ENCODE measurements around the gene BACH1. TPM values are rescaled to one million over a fixed set of nuclear protein-coding genes. Genes with fewer than 3 reads are reported as not detected.

BACH1 gene
- total RNA-seq, 1 experiment from 2014 or later, result 48.7 TPM

DNA sequence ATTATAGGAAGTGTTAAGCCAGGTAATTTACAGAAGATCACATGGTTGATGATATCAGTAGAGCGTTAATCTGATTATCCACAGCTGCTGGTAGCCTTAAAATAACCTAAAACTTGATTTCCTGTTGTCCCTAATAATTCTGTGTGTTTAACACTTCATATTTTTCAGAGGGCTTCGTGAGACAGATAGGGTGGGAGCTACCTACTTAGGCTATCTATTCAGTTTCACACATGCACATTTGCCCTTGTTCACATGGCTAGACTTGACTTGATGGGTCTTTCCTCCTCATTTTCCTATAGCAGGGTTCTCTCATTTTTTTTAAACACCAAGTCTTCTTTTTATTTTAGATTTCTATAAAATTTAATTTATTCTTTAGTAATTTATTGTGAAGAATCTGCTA is 11.0 kb downstream of the BACH1 start:
- Mint-ChIP-seq H3K4me3 (no peak overlapping the region), H3K27me3 (ENCODE audit: low read depth) (no peaks in the 10 kb centered on the region), H3K27ac (no peak overlapping the region), H3K36me3 (peaks cover 7% of the 10 kb centered on the region; the same call in 1 of the 2 replicates), H3K4me1 (peaks cover 50% of the 10 kb centered on the region), H3K9me3 (0 out of 2 replicates have a peak, but pooled peaks cover 3% of the 10 kb centered on the region)
- ATAC-seq, result no peak
- ChIA-PET POLR2A (no interaction called here), CTCF (interaction anchor here (0.7 kb wide), 1 partner anchor 67 kb away, joined by 3 read pairs; no protein-coding TSS in a partner anchor)
- TF ChIP-seq ZNF138 (CRISPR knock-in tag; conservative IDR thresholded peaks at IDR 0.05) (no peak), NFYB (CRISPR knock-in tag; conservative IDR thresholded peaks at IDR 0.05; ENCODE audit: low read depth) (no peak), KAT7 (CRISPR knock-in tag; IDR thresholded peaks at IDR 0.05; ENCODE audit: borderline replicate concordance) (no peak), ETV6 (CRISPR knock-in tag; IDR thresholded peaks at IDR 0.05) (no peak), GRHL2 (CRISPR knock-in tag; IDR thresholded peaks at IDR 0.05; ENCODE audit: insufficient replicate concordance, severe bottlenecking) (no peak), GABPB1 (CRISPR knock-in tag; IDR thresholded peaks at IDR 0.05) (no peak)
- TF ChIP-seq, protein P1, sequence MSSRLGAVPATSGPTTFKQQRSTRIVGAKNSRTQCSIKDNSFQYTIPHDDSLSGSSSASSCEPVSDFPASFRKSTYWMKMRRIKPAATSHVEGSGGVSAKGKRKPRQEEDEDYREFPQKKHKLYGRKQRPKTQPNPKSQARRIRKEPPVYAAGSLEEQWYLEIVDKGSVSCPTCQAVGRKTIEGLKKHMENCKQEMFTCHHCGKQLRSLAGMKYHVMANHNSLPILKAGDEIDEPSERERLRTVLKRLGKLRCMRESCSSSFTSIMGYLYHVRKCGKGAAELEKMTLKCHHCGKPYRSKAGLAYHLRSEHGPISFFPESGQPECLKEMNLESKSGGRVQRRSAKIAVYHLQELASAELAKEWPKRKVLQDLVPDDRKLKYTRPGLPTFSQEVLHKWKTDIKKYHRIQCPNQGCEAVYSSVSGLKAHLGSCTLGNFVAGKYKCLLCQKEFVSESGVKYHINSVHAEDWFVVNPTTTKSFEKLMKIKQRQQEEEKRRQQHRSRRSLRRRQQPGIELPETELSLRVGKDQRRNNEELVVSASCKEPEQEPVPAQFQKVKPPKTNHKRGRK (CRISPR knock-in tag; IDR thresholded peaks at IDR 0.05; ENCODE audit: borderline replicate concordance), result no peak
- TF ChIP-seq, protein P2, sequence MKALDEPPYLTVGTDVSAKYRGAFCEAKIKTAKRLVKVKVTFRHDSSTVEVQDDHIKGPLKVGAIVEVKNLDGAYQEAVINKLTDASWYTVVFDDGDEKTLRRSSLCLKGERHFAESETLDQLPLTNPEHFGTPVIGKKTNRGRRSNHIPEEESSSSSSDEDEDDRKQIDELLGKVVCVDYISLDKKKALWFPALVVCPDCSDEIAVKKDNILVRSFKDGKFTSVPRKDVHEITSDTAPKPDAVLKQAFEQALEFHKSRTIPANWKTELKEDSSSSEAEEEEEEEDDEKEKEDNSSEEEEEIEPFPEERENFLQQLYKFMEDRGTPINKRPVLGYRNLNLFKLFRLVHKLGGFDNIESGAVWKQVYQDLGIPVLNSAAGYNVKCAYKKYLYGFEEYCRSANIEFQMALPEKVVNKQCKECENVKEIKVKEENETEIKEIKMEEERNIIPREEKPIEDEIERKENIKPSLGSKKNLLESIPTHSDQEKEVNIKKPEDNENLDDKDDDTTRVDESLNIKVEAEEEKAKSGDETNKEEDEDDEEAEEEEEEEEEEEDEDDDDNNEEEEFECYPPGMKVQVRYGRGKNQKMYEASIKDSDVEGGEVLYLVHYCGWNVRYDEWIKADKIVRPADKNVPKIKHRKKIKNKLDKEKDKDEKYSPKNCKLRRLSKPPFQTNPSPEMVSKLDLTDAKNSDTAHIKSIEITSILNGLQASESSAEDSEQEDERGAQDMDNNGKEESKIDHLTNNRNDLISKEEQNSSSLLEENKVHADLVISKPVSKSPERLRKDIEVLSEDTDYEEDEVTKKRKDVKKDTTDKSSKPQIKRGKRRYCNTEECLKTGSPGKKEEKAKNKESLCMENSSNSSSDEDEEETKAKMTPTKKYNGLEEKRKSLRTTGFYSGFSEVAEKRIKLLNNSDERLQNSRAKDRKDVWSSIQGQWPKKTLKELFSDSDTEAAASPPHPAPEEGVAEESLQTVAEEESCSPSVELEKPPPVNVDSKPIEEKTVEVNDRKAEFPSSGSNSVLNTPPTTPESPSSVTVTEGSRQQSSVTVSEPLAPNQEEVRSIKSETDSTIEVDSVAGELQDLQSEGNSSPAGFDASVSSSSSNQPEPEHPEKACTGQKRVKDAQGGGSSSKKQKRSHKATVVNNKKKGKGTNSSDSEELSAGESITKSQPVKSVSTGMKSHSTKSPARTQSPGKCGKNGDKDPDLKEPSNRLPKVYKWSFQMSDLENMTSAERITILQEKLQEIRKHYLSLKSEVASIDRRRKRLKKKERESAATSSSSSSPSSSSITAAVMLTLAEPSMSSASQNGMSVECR (CRISPR knock-in tag; IDR thresholded peaks at IDR 0.05; ENCODE audit: borderline replicate concordance), result no peak
- no peak for DNase-seq (ENCODE audit: low spot score)

DNA sequence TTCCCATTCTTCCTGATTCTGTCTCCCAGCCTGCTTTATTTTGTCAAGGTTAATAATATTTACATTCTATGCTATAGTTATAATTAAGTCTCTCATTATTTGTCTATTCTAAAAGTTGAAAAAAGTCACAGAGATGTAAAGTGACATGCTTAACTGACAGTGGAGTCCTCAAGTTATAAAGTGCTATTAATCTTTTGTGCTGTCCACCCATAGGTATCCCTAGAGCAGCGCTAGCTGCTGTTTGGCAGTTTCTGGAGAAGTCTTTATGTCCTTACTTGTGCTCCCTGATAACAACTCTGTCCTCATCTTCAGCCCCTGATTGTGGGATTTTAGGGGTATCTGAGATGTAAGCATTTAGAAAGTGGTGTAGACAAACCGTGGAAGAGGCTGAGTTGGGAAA is 13.1 kb downstream of the BACH1 start:
- peaks cover 7% of the 10 kb centered on the region; the same call in 1 of the 2 replicates for H3K36me3 Mint-ChIP-seq
- DNase-seq (ENCODE audit: low spot score) (no peak), ATAC-seq (no peak)
- TF ChIP-seq SMAD4 (CRISPR knock-in tag; IDR thresholded peaks at IDR 0.05), result no peak
- TF ChIP-seq, protein P3, sequence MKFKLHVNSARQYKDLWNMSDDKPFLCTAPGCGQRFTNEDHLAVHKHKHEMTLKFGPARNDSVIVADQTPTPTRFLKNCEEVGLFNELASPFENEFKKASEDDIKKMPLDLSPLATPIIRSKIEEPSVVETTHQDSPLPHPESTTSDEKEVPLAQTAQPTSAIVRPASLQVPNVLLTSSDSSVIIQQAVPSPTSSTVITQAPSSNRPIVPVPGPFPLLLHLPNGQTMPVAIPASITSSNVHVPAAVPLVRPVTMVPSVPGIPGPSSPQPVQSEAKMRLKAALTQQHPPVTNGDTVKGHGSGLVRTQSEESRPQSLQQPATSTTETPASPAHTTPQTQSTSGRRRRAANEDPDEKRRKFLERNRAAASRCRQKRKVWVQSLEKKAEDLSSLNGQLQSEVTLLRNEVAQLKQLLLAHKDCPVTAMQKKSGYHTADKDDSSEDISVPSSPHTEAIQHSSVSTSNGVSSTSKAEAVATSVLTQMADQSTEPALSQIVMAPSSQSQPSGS (CRISPR knock-in tag; IDR thresholded peaks at IDR 0.05; ENCODE audit: borderline replicate concordance, low read depth), result no peak
- TF ChIP-seq, protein P4, sequence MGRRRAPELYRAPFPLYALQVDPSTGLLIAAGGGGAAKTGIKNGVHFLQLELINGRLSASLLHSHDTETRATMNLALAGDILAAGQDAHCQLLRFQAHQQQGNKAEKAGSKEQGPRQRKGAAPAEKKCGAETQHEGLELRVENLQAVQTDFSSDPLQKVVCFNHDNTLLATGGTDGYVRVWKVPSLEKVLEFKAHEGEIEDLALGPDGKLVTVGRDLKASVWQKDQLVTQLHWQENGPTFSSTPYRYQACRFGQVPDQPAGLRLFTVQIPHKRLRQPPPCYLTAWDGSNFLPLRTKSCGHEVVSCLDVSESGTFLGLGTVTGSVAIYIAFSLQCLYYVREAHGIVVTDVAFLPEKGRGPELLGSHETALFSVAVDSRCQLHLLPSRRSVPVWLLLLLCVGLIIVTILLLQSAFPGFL (CRISPR knock-in tag; IDR thresholded peaks at IDR 0.05; ENCODE audit: borderline replicate concordance), result no peak
- TF ChIP-seq, protein P5, sequence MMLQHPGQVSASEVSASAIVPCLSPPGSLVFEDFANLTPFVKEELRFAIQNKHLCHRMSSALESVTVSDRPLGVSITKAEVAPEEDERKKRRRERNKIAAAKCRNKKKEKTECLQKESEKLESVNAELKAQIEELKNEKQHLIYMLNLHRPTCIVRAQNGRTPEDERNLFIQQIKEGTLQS (CRISPR knock-in tag; conservative IDR thresholded peaks at IDR 0.05), result no peak
- TF ChIP-seq GABPB1 (CRISPR knock-in tag; IDR thresholded peaks at IDR 0.05), result no peak
- TF ChIP-seq, protein P6, sequence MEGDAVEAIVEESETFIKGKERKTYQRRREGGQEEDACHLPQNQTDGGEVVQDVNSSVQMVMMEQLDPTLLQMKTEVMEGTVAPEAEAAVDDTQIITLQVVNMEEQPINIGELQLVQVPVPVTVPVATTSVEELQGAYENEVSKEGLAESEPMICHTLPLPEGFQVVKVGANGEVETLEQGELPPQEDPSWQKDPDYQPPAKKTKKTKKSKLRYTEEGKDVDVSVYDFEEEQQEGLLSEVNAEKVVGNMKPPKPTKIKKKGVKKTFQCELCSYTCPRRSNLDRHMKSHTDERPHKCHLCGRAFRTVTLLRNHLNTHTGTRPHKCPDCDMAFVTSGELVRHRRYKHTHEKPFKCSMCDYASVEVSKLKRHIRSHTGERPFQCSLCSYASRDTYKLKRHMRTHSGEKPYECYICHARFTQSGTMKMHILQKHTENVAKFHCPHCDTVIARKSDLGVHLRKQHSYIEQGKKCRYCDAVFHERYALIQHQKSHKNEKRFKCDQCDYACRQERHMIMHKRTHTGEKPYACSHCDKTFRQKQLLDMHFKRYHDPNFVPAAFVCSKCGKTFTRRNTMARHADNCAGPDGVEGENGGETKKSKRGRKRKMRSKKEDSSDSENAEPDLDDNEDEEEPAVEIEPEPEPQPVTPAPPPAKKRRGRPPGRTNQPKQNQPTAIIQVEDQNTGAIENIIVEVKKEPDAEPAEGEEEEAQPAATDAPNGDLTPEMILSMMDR (IDR thresholded peaks at IDR 0.05), result no peak
- no peak for TF ChIP-seq ZNF121 (CRISPR knock-in tag; IDR thresholded peaks at IDR 0.05)
- TF ChIP-seq, protein P2 (CRISPR knock-in tag; IDR thresholded peaks at IDR 0.05; ENCODE audit: borderline replicate concordance), result no peak
- no peak for TF ChIP-seq SOX15 (CRISPR knock-in tag; IDR thresholded peaks at IDR 0.05)
- TF ChIP-seq EMX1 (CRISPR knock-in tag; IDR thresholded peaks at IDR 0.05), result no peak
- H3K4me3 Mint-ChIP-seq, result no peak overlapping the region
- ChIA-PET CTCF (no interaction called here), POLR2A (no interaction called here)
- H3K27ac Mint-ChIP-seq, result no peak overlapping the region
- H3K9me3 Mint-ChIP-seq, result 0 out of 2 replicates have a peak, but pooled peaks cover 3% of the 10 kb centered on the region
- H3K27me3 Mint-ChIP-seq (ENCODE audit: low read depth), result no peaks in the 10 kb centered on the region
- H3K4me1 Mint-ChIP-seq, result peaks cover 46% of the 10 kb centered on the region

Data from WTC11 (cell line).